GM21786 (cell line): ENCODE measurements around the gene UNK.
"Not testable (repeated sequence)": the region's sequence is repeated elsewhere in the genome, so short reads cannot be mapped to it uniquely, and the experiment has no call there.

ENCODE experiments used
- ATAC-seq: cut with Tn5 transposase; IDR thresholded peaks from one replicate; pipeline ENCODE4 v1.9.1; 2021; ENCODE audit not compliant: unreplicated experiment

Gene UNK

GRCh38 chr17:75773121-75773807 is 11.3 kb upstream of the UNK start:
- ATAC-seq: no peak

GRCh38 chr17:75773808-75774470 is 10.7 kb upstream of the UNK start:
- ATAC-seq: no peak

GRCh38 chr17:75774471-75774990 is 10.1 kb upstream of the UNK start:
- no peak for ATAC-seq

- no peak for ATAC-seq
Measured at GRCh38 chr17:75774991-75775668, 9.5 kb upstream of the UNK start.

- ATAC-seq: no peak
Measured at GRCh38 chr17:75776386-75777295, 8.0 kb upstream of the UNK start.

- no peak for ATAC-seq
Measured at GRCh38 chr17:75777296-75777922, 7.2 kb upstream of the UNK start.

GRCh38 chr17:75778066-75778860 is 6.3 kb upstream of the UNK start:
- not testable (repeated sequence) for ATAC-seq

- ATAC-seq: no peak
Measured at GRCh38 chr17:75778861-75779249, 5.8 kb upstream of the UNK start.

- ATAC-seq: peak; percentile 72
Measured at GRCh38 chr17:75779250-75779986, 5.2 kb upstream of the UNK start.

- ATAC-seq: no peak
Measured at GRCh38 chr17:75779987-75780889, 4.4 kb upstream of the UNK start.

- no peak for ATAC-seq
Measured at GRCh38 chr17:75783069-75783783, 1.4 kb upstream of the UNK start.

- ATAC-seq: no peak
Measured at GRCh38 chr17:75783803-75784472, 668 bp upstream of the UNK start.

- ATAC-seq: peak; percentile 43
Measured at GRCh38 chr17:75785016-75785890, 647 bp downstream of the UNK start.

- no peak for ATAC-seq
Measured at GRCh38 chr17:75791254-75791653, 6.6 kb downstream of the UNK start.

- no peak for ATAC-seq
Measured at GRCh38 chr17:75793460-75793859, 8.9 kb downstream of the UNK start.
